ENCODE results near the gene DPP6. TPM values are rescaled to one million over a fixed set of nuclear protein-coding genes. Genes with fewer than 3 reads are reported as not detected.
"Not testable (repeated sequence)": the region's sequence is repeated elsewhere in the genome, so short reads cannot be mapped to it uniquely, and the experiment has no call there.

DPP6 gene
- total RNA-seq, 1 donor from 2014 or later, result 1.2 TPM

DNA sequence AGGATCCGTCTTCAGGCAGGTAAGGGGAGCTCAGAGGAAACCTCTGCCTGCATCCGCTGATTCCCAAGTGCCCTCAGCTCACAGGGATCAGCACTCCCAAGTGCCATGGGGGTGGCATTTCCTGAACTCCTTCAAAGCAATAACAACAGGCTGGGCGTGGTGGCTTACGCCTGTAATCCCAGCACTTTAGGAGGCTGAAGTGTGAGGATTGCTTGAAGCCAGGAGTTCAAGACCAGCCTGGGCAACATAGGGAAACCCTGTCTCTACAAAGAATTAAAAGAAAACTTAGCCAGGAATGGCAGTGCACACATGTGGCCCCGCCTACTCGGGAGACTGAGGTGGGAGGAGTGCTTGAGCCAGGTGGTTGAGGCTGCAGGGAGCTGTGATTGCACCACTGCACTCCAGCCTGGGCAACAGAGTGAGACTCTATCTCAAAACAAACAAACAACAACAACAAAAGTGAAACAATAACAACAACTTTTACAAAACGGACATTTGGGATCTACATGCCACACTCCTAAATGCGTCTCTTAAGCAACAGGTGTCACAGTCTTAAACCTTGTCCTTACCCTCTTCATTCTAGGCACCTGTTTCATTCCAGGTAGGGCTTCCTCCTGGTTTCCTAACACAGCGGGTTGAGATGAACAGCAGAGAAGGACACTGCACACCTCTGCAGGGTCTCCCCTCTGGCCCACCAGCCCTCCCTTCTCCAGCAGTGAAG lies 877.0 kb downstream of the DPP6 start:
- no peak for DNase-seq (ENCODE audit: low read depth)
- TF ChIP-seq, protein P1, sequence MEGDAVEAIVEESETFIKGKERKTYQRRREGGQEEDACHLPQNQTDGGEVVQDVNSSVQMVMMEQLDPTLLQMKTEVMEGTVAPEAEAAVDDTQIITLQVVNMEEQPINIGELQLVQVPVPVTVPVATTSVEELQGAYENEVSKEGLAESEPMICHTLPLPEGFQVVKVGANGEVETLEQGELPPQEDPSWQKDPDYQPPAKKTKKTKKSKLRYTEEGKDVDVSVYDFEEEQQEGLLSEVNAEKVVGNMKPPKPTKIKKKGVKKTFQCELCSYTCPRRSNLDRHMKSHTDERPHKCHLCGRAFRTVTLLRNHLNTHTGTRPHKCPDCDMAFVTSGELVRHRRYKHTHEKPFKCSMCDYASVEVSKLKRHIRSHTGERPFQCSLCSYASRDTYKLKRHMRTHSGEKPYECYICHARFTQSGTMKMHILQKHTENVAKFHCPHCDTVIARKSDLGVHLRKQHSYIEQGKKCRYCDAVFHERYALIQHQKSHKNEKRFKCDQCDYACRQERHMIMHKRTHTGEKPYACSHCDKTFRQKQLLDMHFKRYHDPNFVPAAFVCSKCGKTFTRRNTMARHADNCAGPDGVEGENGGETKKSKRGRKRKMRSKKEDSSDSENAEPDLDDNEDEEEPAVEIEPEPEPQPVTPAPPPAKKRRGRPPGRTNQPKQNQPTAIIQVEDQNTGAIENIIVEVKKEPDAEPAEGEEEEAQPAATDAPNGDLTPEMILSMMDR (conservative IDR thresholded peaks at IDR 0.05; ENCODE audit: low read depth, low read length), result no peak

DNA sequence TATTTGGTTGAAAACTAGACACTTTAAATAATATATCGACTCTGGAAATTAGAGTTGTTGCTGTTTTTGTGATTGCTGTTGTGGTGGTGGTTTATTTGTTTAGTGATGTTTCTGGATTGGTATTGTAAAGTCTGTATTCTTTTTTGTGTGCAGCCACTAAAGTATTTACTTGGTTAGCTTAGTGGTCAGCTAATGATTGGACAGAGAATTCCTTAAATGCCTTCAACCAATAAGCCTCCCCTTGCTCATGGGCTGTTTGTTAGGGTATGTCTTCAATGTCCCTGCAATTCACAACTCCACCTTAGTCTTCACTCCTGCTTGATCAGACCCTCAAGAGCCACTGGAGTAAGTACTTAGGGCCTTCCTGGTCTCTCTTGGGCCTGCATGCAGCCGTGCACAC lies 879.7 kb downstream of the DPP6 start:
- H3K4me3 ChIP-seq (ENCODE audit: low read depth, low read length), result no peak overlapping the region
- TF ChIP-seq, protein P1 (conservative IDR thresholded peaks at IDR 0.05; ENCODE audit: low read depth, low read length), result no peak
- peak; percentile 33 for DNase-seq (ENCODE audit: low read depth)

More for the DNA sequence above, 877.0 kb downstream of the DPP6 start:
- peak overlapping the region; percentile 83 for H3K4me3 ChIP-seq (ENCODE audit: low read depth, low read length)

DNA sequence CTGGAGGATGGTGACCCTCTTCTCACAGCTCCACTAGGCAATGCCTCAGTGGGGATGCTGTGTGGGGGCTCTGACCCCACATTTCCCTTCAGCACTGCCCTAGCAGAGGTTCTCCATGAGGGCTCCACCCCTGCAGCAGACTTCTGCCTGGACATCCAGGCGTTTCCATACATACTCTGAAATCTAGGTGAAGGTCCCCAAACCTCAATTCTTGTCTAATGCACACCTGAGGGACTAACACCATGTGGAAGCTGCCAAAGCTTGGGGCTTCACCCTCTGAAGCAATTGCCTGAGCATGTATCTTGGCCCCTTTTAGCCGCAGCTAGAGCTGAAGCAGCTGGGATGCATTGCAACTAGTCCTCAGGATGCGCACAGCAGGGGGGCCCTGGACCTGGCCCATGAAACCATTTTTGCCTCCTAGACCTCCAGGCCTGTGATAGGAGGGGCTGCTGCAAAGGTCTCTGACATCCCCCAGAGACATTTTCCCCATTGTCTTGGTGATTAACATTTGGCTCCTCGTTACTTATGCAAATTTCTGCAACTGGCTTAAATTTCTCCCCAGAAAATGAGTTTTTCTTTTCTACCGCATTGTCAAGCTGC lies 882.3 kb downstream of the DPP6 start:
- not testable (repeated sequence) for H3K4me3 ChIP-seq (ENCODE audit: low read depth, low read length); DNase-seq (ENCODE audit: low read depth)

DNA sequence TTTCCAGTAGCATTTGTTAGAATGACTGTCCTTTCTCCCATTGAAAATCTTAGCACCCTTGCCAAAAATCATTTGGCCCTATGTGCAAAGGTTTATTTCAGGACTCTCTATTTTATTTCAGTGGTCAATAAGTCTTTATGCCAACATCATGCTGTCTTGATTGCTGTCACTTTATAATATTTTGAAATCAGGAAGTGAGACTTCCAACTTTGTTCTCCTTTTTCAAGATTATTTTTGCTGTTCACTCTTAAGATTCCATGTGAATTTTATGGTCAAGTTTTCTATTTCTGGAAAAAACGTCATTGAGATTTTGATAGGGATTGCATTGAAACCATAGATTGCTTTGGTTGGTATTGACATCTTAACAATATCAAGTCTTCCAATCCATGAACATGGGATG lies 885.6 kb downstream of the DPP6 start:
- no peak for DNase-seq (ENCODE audit: low read depth)
- H3K4me3 ChIP-seq (ENCODE audit: low read depth, low read length), result no peak overlapping the region
- TF ChIP-seq, protein P1 (conservative IDR thresholded peaks at IDR 0.05; ENCODE audit: low read depth, low read length), result no peak

DNA sequence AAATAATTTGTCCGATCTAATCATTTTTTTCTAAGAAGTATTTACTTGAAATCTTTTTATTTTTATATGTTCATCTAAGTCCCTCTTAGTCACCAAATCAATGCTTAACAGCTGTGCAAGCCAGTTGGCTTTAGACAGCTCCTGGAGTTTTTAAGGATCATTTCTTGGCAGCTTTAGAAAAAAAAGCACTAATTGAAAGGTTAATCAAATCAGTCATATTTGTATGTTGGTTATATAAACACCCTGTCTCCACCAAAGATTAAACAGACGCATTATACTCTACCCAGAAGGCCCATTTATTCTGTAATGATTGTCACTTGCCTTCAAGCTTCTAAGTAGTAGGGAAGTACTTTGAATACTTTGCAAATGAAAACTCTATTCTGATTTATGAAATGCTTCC lies 890.5 kb downstream of the DPP6 start:
- no peak overlapping the region for H3K4me3 ChIP-seq (ENCODE audit: low read depth, low read length)
- TF ChIP-seq, protein P1 (conservative IDR thresholded peaks at IDR 0.05; ENCODE audit: low read depth, low read length), result no peak
- DNase-seq (ENCODE audit: low read depth), result no peak
